ENCODE data around the gene KMT5C. TPM values are rescaled to one million over a fixed set of nuclear protein-coding genes. Genes with fewer than 3 reads are reported as not detected.

KMT5C gene
- total RNA-seq, 1 experiment from 2014 or later, result 10.0 TPM

DNA sequence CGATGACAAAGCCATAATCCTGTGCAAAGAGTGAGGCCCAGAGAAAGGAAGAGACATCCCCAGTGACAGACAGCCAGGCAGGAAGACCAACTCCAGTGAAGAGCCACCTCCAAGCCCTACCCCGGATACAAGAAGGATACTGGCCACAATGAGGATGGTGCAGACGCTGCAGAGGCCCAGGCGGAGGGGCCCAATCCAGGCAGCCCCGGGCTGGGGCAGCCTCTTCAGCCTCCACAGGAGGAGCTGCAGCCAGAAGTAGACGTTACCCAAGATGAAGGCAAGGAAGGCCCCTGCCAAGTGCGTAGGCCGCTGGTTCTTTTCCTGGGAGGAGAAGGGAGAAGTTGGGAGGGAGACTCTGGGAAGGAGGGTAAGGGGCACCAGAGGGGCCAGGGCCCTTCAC, 23.0 kb upstream of the KMT5C start:
- DNase-seq (ENCODE audit: low read depth), result no peak

DNA sequence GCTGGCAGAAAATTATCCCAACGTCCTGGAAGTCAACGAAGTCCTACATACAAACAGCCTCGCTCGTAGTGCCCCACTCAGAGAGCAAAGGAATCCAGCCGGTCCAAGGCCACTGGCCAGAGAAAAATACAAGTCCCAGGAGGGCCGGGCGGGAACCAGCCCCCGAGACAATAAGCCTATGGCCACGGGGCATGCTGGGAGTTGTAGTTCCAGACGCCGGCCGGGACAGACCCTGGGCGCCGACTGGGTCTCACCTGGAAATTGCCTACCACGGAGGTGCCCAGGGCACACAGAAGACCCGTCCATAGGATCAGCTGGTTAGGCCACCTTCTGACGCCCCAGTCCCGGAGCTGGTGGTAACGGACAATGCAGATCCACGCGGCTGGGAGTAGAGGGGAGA, 19.9 kb upstream of the KMT5C start:
- peak; percentile 17 for DNase-seq (ENCODE audit: low read depth)

DNA sequence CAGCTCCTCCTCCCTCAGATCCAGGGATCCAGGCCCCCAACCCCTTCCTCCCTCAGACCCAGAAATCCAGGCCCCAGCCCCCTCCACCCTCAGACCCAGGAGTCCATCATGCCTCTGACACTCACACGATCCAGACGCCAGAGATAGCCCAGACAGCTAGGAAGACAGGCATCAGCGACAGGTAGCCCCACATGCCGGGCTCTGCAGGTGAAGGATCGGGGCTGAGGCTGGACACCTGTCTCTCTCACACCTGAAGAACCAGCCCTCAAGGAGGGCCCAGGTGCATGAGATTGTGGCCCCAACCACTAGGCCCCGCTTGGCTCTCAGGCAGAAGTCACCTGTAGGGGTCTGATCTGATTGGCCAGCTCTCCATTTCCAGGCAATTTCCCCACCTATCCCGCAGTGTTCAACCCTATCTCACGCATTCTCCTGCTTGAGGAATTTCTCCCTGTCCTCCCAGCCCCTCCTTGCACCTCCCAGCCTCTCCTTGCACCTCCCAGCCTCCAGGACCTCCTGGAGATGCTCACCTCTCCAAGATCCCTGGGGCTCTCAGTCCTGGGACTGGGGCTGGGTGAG, 18.7 kb upstream of the KMT5C start:
- DNase-seq (ENCODE audit: low read depth), result no peak

DNA sequence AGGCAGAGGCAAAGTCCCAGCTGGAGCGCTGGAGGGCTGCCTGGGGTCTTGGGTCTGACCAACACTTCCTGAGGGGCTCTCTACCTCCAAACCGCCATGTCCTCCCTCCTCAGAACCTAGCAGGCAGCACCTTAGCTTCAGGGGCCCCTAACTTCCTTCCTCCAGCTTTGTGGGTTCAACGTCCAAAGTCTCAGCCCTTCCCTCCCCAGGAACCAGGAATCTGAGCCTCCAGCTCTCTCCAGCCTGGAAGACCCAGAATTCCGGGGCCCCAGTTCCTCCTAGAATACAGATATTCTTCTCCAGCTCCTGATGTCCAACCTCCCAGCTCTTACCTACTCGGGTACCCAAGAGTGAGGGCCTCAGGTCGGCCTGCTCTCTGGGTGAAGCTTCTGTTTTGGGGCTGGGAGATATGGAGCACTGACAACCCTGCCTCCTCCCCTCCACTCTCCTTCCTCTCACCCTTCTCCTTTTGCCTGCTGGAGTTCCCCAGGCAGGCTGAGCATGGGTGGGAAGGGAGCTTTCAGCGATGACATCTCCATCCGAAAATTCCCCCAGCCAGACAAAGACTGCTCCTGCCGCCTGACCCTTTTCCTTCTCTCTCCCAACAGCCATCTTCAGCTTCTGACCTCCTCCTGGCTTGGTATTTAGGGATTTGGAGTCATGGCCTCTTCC, 18.1 kb upstream of the KMT5C start:
- no peak for DNase-seq (ENCODE audit: low read depth)

DNA sequence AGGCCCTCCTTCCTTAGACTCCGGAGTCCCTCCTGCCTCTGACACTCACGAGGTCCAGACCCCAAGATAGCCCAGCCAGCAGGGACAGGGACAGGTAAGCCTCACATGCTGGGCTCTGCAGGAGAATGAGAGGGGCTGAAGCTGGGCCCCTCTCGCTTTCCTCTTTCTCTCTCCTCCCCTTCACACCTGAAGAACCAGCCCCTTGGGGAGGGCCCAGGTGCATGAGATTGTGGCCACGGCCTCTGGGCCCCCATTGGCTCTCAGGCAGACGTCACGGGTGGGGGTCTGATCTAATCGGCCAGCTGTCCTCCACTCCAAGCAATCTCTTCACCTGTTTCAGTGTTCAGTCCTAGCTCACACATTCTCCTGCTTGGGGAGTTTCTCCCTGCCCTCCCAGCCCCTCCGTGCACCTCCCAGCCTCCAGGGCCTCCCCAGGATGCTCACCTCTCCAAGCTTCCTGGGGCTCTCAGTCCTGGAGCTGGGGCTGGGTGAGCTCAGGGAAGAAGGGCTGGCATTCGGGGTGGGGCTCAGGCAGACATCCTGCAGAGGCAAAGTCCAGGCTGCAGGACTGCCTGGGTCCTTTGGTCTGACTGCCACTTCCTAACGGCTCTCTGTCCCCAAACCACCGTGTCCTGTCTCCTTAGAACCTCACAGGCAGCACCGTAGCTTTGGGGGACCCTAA, 17.3 kb upstream of the KMT5C start:
- DNase-seq (ENCODE audit: low read depth), result no peak

DNA sequence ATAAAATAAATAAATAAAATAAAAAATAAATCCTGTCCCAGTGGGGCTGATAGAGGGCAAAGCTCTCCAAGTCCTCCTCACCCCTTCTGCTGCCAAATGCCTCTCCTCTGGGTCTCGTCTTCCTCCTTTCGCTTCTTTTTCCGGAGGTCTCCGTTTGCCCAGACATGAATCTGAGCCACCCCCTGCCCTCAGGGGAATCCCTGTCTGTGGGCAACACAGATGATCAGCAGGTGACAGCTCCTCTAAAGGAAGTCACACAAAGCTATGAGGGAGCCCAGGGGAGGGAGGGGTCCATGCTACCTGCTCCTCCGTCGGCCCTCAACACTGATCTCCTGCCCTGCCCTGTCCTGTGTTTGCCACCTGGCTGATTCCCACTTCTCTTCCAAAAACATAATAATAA, 15.0 kb upstream of the KMT5C start:
- no peak for DNase-seq (ENCODE audit: low read depth)

DNA sequence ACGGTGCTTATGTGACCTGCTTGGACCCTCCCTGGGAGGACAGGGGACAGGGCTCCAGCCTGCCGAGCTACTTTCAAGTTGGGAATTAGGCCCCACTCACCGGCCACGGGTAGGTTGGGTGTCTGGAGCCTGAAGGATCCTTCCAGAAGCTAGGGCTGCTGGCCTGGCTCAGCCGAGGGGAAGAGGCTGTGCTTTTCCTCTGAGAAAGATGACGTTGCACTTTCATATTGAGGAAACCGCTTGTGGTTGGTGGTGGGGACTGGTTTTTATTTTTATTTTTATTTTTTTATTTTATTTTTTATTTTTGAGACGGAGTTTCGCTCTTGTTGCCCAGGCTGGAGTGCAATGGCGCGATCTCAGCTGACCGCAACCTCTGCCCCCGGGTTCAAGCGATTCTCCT, 14.5 kb upstream of the KMT5C start, which contains the start of gene TMEM150B:
Gene TMEM150B, minus strand, starts transcription at position 170 of the 400 bp plus-strand sequence. CDS start 4,305 bp downstream, outside the sequence.
- DNase-seq (ENCODE audit: low read depth), result no peak

DNA sequence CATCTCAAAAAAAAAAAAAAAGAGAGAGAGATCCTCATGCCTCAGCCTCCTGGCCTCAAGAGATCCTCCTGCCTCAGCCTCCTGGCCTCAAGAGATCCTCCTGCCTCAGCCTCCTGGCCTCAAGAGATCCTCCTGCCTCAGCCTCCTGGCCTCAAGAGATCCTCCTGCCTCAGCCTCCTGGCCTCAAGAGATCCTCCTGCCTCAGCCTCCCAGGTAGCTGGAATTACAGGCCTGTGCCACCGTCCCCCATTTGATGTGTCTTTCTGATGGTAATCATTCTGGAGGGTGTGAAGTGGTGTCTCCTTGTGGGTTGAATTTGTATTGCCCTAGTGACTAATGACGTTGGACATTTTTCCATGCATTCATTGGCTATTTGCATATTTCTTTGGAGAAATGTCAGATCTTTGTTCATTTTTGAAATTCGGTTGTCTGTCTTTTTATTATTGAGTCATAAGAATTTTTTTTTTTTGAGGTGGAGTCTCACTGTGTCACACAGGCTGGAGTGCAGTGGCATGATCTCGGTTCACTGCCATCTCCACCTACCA, 10.8 kb upstream of the KMT5C start:
- DNase-seq (ENCODE audit: low read depth), result peak; percentile 43

DNA sequence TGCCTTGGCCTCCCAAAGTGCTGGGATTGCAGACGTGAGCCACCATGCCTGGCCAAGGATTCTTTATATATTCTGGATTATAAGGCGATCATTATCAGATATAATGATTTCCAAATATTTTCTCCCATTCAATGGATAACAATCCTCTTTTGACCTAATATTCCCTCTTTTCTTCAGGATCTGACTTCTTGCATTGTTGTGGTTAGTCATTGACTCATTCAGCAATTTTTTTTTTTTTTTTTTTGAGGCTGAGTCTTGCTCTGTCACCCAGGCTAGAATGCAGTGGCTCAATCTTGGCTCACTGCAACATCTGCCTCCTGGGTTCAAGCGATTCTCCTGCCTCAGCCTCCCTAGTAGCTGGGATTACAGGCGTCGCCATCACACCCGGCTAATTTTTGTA, 9.9 kb upstream of the KMT5C start:
- DNase-seq (ENCODE audit: low read depth), result peak; percentile 57

DNA sequence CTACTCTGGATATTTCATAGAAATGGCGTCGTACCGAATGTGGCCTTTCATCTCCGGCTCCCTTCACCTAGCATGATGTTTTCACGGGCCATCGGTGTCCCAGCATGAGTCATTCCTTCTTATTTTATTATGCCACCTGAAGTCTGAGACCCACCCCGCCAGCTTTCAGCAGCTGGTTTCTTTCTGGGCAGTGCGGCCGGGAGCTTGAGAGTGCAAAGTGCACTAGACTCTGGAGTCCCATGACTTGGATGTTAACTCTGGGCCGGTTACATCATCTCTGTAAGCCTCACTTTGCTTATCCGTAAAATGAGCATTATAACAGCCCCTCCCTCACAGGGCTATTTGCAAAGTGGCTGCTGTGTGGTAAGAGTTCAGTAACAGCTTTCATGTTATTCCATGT, 5.8 kb upstream of the KMT5C start:
- DNase-seq (ENCODE audit: low read depth), result no peak

DNA sequence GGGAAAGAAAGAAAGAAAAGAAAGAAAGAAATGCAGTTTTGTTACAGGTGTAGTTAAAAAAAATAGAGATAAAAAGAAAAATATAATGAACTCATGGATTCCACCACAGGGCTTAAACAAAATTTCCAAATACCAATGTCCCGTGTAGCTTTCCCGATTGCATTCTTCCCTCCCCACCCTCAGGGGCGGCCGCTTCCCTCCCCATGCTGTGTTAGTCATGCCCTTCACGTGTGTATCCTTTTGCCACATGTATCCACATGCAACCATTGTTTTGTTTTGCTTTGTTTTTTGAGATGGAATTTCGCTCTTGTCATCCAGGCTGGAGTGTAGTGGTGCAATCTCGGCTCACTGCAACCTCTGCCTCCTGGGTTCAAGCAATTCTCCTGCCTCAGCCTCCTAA, 3.6 kb upstream of the KMT5C start:
- DNase-seq (ENCODE audit: low read depth), result peak; percentile 56

DNA sequence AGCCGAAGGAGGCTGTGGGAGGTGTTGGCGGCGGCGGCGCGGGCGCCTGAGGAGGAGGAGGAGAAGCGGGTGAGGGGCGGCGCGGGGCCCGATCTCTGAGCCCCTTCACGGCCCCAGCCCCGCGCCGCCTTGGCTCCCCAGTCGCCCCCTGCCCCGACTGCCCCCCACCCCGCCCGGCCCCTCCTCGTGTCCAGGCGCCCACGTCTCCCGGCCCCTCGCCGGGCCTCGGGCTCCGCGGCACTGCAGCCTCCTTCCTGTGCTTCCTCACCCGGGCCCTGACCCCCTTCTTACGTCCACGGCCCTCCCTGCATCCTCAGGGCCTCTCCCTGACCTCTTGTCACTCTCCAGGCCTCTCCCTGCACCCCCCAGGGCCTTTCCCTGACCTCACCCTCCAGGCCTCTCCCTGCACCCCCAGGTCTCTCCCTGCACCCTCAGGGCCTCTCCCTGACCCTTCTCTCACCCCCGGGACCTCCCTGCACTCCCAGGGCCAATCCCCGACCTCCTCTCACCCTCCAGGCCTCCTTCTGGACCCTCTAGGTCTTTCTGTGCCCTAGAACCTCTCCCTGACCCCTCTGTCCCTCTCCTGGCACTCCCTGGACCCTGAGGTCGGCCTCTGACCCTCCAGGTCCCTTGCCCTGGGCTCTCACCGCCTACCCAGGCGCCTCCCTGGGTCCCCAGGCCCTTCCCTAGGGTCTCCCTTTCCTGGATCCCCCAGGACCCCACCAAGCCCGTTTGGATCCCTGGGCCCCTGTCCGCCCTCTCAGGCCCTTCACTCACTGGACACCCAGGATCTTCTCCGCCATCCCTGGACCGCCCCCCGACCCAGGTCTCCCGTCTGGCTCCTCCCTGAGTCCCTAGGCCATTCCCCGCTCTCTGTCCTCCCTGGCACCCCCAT, 460 bp downstream of the KMT5C start:
- DNase-seq (ENCODE audit: low read depth), result peak; percentile 25

DNA sequence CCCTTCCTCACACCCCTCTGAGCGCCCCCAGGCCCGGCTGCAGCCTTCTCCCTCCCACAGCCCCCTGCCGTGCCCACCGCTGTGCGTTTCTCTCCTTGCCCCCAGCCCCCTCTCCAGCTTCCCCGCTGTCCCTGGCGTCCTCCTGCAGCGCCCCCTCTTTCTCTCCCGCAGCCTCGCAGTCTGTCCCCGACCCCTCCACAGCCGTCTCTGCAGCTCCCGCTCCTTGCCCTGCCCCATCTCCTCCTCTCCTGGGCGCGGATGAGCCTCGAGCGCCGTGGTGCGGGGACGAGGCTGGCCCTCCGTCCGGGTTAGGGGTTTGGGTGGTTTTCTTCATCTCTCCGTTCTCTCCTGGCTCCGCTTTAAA, 1.1 kb downstream of the KMT5C start:
- DNase-seq (ENCODE audit: low read depth), result no peak

DNA sequence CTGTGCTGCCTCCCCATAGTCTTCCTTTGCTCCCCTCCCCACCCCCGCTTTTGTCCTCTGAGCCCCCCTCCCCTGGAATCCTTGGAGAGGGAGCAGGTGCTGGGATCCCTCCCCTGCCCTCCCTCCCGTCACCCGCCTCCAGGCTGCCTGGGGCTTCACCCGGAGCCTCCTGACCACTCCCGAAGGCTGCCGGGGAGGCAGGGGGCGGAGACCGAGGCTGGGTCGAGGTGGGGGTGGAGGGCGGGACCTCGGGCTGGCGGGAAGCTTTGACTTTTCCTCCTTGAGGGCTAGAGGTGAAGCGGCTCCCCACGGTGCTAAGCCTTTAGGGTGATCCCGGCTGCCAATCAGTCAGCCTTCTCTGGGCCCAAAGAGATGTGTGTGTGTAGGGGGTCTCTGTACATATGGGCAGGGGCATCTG, 1.5 kb downstream of the KMT5C start:
- DNase-seq (ENCODE audit: low read depth), result peak; percentile 55

DNA sequence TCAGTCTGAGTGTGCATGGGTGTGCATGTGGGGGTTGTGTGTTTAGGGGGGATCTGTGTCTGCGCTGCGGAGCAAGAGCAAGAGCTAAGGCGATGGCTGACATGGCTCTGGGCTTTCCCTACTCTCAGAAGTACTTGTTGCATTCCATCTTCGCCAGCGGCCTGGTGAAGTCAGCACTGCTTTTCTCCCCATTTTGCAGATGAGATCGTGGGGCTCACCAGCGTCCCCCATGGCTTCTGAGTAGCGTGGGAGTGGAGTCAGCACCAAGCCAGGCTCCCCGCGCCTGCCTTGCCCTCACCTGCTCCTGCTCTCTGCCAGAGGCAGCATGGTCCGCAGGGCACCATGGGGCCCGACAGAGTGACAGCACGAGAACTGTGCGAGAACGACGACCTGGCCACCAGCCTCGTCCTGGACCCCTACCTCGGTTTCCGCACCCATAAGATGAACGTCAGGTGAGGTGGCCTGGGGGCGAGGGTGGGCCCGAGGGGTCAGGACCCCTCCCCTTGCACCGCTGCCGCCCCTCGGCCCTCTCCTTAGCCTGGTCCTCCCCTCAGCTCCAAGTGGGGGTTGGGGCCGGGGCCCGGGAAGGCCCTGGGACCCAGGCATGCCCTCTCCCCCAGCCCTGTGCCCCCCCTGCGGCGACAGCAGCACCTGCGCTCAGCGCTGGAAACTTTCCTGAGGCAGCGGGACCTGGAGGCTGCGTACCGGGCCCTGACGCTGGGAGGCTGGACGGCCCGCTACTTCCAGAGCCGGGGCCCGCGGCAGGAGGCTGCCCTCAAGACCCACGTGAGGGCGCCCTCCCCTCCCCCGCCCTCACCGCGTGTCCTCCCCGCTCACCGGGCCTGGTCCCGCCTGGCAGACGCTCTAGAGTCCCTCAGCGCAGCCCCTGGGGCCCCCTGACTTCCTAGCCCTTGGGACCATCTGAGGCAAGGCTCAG, 2.2 kb downstream of the KMT5C start:
- no peak for DNase-seq (ENCODE audit: low read depth)

DNA sequence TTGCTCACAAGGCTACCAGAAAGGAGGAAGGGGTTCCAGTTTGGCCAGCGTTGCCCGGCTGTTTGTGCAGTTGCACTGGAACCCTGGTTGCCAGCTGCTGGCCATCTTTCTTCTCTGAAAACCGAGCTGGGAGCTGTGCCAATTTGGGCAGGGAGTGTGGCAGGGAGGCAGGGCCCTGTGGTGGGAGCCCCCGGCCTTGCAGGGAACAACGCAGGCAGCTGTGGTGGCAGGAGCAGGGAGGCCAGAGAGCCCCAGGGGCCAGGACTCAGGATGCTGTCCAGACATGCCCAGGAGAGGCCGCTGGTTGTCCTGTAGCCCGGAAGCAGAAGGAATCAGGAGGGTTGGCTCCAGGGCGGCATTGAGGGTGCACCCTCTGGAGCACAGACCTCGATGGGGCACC, 4.8 kb downstream of the KMT5C start:
- DNase-seq (ENCODE audit: low read depth), result peak; percentile 45

DNA sequence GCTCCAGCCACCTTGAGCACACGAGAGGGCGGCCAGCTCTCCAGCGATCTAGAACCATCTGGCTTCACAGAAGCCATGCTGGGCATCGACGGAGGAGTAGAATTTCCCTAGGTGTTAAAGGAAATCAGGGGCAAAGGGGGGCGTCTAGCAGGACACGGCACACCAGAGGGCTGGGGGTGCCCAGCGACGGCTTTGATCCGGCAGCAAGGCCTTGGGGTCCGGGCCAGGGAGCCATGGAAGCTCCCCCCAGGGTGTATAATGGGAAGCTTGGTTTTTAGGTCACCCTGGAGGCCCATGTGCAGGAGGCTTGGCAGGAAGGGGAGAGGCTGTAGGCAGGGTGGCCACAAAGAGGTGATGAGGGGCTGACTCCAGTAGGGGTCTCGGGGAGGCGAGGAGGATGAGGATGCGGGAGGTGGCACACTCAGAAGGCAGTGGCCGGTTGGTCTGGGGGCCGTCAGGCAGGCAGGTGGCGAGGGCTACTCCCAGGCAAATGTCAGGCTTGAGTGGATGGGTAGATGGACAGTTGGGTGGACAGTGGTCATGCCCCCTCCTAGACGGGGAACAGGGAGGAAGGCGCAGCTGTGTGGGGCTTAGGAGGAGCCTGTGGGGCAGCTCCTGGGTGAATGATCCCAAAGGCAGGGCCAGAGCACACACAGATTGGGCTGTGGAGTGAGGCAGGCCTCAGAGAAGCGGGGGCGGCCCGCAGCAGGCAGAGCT, 5.6 kb downstream of the KMT5C start:
- no peak for DNase-seq (ENCODE audit: low read depth)

DNA sequence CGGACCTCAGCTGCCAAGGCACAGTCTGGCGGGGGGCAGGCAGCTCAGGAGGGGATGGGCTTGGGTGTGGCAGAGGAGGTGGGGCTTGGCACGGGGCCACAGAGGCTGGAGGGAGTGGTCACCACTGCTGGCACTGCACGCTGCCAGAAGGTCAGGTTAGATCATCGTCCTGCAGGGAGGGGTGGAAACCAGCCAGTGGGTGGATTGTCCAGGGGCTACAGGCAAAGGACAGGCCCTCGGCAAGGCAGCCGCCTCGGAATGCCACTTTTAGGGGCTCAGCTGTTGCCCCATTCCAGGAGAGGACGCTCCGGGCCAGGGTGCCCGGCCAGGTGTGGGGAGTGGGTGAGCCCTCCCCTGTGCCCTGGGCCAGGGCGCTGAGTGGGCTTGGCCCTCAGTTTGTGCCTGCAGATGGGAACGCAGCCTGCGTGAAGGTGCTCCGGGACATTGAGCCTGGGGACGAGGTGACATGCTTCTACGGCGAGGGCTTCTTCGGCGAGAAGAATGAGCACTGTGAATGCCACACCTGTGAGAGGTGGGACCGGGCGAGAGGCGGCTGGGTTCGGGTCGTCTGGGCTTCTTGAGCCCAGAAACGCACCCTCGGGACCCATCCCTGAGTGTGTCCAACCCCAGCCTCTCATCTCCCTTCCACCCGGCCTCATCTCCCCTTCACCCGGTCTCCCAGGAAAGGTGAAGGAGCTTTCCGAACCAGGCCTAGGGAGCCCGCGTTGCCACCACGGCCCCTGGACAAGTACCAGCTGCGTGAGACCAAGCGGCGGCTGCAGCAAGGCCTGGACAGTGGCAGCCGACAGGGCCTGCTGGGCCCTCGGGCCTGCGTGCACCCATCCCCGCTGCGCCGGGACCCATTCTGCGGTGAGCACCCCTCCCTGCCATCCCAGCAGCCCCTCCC, 6.4 kb downstream of the KMT5C start:
- DNase-seq (ENCODE audit: low read depth), result no peak
